ENCODE data around the gene ZC3H18. TPM values are rescaled to one million over a fixed set of nuclear protein-coding genes. Genes with fewer than 3 reads are reported as not detected.

Gene ZC3H18
- total and polyA plus RNA-seq, 2 experiments from 2014 or later, result 16.8 to 37.1 TPM

- Histone ChIP-seq H3K79me2 (no peaks in the 10 kb centered on the region), H3K27ac (no peak overlapping the region), H3K27me3 (peaks cover 9% of the 10 kb centered on the region), H3K4me3 (no peak overlapping the region), H3K4me2 (no peak overlapping the region), H3K9me2 (replicated peaks; ENCODE audit: insufficient read depth) (no peaks in the 10 kb centered on the region), H4K20me1 (ENCODE audit: insufficient read depth, poor library complexity, severe bottlenecking) (no peaks in the 10 kb centered on the region), H3K36me3 (replicated peaks; ENCODE audit: insufficient read depth, low read depth) (no peaks in the 10 kb centered on the region), H3K9me3 (ENCODE audit: low read depth) (no peaks in the 10 kb centered on the region), H2AFZ (no peak overlapping the region), H3K4me1 (ENCODE audit: insufficient read depth) (peaks cover 4% of the 10 kb centered on the region)
- no peak for TF ChIP-seq CTCF (IDR thresholded peaks at IDR 0.05; ENCODE audit: poor library complexity)
- no peak for TF ChIP-seq EZH2 (IDR thresholded peaks at IDR 0.05; ENCODE audit: borderline replicate concordance)
- no peak for TF ChIP-seq EZH2phosphoT487 (IDR thresholded peaks at IDR 0.05; ENCODE audit: low read depth, severe bottlenecking, unreplicated experiment)
- DNase-seq (ENCODE audit: low spot score), result peak; percentile 80
- WGBS (ENCODE audit: low lambda C conversion rate, missing lambda C conversion rate), result 68% methylated on average over 45 of the region's 45 CpGs
Observed at GRCh38 chr16:88639231-88640038, 69.2 kb downstream of the ZC3H18 start.

GRCh38 chr16:88640039-88640495 lies 69.9 kb downstream of the ZC3H18 start:
- 83% methylated on average over 13 of the region's 13 CpGs for whole genome bisulfite sequencing (ENCODE audit: low lambda C conversion rate, missing lambda C conversion rate)
- Histone ChIP-seq H3K79me2 (no peaks in the 10 kb centered on the region), H3K9me3 (ENCODE audit: low read depth) (no peaks in the 10 kb centered on the region), H3K9me2 (replicated peaks; ENCODE audit: insufficient read depth) (no peaks in the 10 kb centered on the region), H3K4me3 (no peak overlapping the region), H3K4me1 (ENCODE audit: insufficient read depth) (no peaks in the 10 kb centered on the region), H4K20me1 (ENCODE audit: insufficient read depth, poor library complexity, severe bottlenecking) (no peaks in the 10 kb centered on the region), H2AFZ (no peak overlapping the region), H3K36me3 (replicated peaks; ENCODE audit: insufficient read depth, low read depth) (no peaks in the 10 kb centered on the region), H3K27ac (no peak overlapping the region), H3K4me2 (no peak overlapping the region), H3K27me3 (peaks cover 9% of the 10 kb centered on the region)
- no peak for TF ChIP-seq EZH2 (IDR thresholded peaks at IDR 0.05; ENCODE audit: borderline replicate concordance)
- no peak for TF ChIP-seq EZH2phosphoT487 (IDR thresholded peaks at IDR 0.05; ENCODE audit: low read depth, severe bottlenecking, unreplicated experiment)
- no peak for TF ChIP-seq CTCF (IDR thresholded peaks at IDR 0.05; ENCODE audit: poor library complexity)
- no peak for DNase-seq (ENCODE audit: low spot score)

GRCh38 chr16:88640498-88641247 lies 70.5 kb downstream of the ZC3H18 start:
- Histone ChIP-seq H4K20me1 (ENCODE audit: insufficient read depth, poor library complexity, severe bottlenecking) (no peaks in the 10 kb centered on the region), H3K4me1 (ENCODE audit: insufficient read depth) (no peaks in the 10 kb centered on the region), H3K79me2 (no peaks in the 10 kb centered on the region), H3K27ac (no peak overlapping the region), H3K36me3 (replicated peaks; ENCODE audit: insufficient read depth, low read depth) (no peaks in the 10 kb centered on the region), H3K9me3 (ENCODE audit: low read depth) (no peaks in the 10 kb centered on the region), H2AFZ (no peak overlapping the region), H3K4me2 (no peak overlapping the region), H3K4me3 (no peak overlapping the region), H3K9me2 (replicated peaks; ENCODE audit: insufficient read depth) (no peaks in the 10 kb centered on the region), H3K27me3 (peaks cover 9% of the 10 kb centered on the region)
- no peak for TF ChIP-seq EZH2 (IDR thresholded peaks at IDR 0.05; ENCODE audit: borderline replicate concordance)
- WGBS (ENCODE audit: low lambda C conversion rate, missing lambda C conversion rate), result 80% methylated on average over 16 of the region's 17 CpGs
- DNase-seq (ENCODE audit: low spot score), result no peak
